ENCODE data around the gene TSPAN13.

The TSPAN13 gene

DNA sequence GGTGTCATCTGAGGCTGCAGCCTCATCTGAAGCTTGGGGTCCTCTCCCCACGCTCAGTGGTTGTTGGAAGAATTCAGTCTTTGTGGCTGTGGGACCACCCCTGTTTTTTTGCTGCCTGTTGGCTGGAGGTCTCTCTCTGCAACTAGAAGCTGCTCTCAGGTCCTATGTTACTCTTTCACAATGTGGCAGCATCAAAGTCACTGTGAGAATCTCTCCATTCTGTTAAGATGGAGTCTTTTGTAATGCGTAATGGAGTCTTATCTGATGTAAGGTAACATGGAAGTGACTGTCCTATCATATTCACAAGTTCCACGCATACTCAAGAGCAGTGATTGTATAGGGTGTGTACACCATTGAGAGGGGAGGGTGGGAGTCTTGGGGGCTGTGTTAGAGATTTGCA, 24.9 kb downstream of the TSPAN13 start:
- DNase-seq, result no peak

DNA sequence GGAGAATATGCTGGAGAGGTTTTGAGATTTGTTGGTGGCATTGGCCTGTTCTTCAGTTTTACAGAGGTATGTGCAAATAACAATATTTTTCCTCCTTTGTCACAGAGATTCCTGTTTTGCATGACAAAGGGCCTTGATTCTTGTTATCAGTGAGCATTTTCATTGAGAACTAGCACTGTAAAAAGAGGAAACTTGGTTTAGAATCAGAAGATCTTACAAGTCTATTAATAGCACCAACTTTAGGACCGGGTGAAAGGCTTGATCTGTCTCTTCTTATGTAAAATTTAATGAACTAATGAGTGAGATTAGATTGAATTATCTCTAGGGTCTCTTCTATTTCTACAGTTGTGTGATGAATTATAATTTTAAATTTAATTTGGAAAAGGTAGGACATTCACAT, 25.5 kb downstream of the TSPAN13 start:
- no peak for DNase-seq

DNA sequence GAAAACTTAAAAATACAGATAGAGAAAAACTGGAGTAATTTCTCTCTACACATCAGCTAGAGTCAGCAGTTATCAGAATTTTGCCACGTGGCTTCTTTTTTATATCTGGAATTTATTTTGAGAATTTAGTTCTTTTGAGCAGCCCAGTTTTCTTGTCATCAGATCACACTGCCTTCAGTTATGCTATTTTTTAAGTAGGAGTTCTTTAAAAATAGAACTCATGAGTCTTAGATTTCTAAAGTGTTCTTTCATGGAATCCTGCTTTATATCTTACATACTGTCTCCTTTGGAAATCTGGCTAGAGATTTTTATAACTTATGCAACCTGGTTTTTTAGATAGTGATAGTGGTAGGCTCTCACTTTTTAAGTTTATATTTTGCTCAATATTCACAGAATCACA, 27.0 kb downstream of the TSPAN13 start:
- DNase-seq, result no peak

DNA sequence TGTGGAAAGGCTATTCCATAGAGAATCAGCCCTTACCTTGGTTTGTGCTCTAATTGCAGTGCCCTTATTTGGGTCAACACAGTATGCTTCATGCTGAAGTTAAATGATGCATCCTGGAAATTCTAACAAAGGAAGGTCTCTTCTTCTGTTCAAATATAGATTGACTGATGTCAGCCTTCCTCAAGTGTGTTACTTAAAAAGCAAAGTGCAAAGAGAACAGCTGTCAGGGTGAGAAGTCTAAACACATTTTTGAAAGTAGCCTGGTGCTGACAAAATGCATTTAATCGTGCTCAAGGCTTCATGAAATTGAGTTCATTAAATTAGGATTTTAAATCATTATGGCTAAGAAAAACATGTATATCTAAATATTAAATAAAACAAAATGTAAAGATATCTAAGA, 31.8 kb downstream of the TSPAN13 start:
- no peak for DNase-seq

DNA sequence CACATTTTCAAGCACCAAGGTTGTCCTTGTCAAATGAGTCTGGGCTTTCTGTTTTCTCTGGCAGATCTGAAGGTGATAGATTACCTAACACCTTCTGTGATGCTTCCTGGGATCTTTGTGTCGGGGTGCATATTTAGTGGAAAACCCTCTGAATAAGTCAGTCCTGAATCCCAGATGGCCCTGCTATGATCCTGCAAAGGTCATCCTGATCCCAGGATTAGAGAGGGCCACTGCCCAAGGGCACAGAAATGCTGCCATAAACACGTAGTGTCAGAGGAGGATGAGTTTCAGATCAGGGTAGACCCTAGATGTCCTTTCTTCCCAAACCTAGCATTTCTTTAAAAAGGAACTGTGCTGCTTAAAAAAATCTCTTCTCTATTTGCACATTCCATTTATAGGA, 32.3 kb downstream of the TSPAN13 start:
- DNase-seq, result no peak

DNA sequence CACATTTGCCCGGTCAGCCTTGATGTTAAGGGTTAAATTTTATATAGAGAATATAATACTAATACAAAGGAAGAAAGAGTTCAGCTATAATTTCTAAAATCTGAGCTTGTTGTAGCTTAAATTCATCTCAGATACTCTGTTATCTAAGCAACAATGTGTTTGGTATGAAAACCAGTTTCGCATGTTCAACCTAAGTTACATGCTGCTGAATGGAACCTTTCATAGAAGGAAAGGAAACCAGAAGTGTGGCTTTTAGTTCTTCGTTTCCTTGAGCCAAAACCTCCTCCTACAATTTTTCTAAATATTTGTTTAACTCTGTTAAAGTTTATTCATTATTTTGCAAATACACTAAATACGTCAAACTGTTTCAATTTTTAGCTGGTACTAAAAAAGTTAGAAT, 32.7 kb downstream of the TSPAN13 start:
- DNase-seq, result no peak

DNA sequence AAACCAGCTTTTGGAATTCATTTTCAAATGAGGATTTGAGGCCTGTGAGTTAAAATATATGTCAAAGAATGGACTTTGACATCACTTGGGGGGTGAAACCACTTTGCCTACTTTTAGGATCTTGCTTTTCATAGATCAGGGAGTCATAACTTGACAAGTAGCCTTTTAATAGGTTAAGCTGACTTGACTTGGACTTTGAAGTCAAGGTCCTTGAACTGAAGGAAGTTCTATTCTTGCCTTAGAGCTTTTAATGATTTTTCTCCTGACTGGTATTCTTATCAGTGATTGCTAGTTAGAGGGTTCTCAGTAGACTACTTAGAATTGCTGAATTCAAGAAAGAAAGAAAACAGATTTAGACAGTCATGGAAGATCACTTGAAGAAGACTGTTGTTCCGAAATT, 33.6 kb downstream of the TSPAN13 start:
- no peak for DNase-seq

DNA sequence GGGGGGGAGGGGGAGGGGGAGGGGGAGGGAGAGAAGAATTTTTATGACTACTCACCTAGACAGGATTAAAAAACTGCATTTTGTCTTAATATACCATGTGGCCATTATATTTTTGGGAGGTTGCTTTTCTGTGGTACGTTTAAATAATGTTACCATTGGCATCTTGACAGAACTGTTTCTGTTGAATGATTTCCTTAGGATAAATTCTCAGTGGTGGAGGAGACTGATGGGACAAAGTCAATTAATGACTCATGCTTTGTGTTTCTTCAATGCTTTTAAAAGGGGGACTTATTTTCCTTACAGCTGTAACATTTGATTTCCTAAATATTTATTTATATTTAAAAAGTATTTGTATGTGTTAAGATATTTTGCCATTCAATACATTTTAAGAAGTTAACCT, 37.5 kb downstream of the TSPAN13 start:
- no peak for DNase-seq

DNA sequence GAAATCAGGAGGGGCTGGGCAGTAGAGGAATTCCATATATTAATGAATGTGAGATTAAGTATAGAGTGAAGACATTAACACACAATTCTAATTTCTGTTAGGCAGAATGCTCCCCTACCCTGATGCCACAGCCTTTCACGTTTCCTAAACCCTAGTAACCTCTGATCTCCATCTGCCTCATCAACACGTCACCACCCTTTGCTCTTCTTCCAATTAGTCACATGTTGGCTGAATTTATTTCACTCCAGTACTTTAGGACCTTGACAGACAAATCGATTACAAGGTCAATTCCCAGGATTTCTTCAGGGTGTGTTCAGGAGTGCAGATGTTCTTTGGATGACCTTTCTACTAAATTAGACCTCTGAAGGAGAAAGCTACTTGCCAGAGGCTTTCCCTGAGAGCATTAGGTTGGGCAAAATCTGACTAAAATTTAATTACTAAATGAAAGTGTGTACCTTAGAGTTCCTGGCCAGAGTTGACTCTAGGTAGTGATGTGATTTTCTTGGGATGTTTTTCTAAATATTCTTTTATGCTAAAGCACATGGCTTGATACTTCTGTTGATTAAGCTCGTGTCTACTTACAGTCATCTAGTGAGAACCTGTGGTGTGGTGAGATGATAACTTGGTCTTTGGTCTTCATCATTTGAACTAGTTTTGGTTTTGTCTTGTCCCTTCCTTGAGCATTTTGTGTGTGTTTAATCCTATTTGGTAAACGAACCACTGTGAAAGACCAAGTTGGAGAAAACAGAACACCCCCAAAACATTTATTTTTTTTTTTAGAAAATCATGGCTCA, 38.5 kb downstream of the TSPAN13 start:
- no peak for DNase-seq

DNA sequence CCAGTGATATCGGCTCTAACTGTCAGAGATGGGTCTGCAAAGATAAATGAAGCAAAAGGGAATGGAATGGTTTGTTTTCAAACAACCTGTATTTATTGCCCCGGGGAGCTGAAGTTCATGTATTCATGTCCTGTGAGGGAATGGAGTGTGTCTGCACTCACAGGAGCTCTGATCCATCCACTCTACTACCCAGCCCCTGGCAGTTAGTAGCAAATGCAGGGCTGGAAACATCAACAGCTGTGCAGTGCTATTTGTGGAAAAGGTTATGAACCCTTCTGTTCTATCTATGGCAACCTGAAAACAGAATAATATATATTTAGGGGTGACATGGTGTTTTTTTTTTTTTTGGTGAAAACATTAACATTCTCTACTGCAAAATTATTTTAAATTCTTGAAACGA, 41.4 kb downstream of the TSPAN13 start:
- DNase-seq, result no peak

DNA sequence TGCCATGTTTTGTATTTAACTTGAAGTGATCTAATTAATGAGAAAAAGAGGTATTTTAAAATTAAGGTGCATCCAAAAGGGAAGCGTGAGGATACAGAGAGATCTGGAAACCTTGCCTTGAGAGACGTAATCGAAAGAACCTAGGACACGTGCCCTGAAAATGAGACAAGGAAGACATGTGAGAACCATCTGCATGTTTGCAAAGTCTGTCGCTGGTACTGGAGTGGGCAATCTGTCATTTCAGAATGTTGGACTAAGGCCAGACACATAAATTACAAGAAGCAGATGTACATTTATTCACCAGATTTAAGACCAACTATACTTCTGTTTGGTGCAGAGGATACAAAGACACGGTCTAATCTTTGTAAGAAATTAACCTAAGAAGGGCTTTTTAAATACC, 42.1 kb downstream of the TSPAN13 start:
- DNase-seq, result no peak

DNA sequence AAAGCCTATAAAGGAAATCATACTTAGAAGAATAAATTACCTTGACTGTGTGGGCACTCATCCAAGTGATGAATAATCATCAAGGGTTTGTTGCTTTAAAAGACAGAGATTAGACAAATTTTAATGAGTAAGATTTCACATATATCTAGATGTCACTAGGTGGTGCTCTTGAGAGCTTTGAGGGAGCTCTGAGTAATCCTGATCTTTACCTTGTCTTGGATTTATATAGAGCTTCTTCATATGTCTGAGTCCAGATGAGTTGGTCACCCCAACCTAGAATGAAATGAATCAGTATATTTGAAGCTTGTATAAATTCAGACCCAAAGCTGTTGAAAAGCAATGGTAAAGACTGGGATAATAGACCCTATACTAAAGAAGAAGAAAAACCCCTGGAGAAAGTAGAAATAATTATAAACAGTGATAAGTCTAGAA, 47.6 kb downstream of the TSPAN13 start:
- peak; percentile 46 for DNase-seq

DNA sequence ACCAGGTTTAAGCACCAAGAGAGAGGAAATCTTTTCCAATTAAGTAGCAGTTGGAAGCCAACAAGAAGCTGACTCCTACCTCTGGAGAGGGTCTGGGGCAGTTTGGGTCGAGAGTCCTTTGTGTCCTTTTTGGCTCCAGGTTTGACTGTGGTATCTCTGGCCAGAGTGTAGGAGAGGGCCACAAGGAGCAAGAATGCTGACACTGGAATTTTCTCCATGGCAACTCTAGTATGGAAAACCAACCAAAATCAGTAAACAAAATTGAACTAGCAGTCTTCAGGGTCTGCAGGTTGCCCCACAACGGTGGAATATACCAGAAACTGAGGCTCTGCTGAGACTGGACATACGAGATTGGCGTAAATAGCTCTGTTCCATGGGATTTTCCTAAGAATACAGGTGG, 48.0 kb downstream of the TSPAN13 start:
- DNase-seq, result no peak

DNA sequence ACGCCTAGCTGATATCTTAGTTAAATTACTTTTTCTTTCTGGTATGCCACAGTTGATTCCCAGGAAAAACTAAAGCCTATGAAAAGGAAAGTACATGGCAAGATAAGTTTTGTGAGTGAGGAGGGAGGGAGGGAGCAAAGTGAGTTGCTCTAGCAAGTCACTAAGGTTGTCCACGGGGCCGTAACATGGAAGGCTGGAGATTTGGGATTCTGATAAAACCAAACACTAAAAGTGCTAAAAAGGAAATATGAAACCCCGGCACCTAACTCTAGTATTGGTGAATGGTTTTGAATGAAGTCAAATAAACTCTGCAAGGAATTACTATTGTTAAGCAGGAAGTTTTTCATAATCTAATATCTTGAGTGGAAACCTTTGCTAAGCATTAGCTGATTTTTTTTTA, 49.6 kb downstream of the TSPAN13 start:
- no peak for DNase-seq

DNA sequence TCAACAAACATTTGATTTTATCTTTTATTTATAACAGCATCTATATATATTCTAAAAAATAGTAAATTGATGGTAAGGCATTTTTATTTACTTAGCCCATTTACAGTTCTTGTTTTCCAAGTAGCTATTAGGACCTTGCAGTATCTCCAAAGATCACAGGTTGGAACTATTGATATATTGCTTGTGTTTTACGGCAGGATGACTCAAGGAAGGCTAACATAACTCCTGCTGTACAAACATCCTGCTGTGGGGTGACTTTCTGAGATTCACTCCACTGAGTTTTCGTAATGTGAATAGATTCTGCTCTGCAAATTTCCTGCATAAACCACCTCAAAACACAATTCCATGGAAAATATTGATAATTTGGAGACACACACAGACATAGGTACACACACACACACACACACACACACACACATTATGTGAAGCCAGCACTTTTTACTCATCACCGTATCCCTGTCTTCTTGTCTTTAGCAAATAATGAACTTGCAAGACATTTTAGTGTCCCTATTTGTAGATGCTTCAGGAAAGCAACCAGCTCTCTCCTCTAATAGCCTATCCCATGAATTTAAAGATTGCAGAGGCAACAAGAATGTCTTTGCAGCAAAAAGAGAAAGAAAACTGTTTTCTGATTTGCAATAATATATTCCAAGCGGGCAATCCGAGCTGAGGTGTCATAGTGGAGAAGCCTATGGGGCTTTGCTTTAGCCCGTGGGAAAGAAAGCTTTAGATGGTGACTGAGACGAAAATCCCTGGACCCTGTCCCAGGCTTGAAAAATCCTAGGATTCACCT, 50.5 kb downstream of the TSPAN13 start:
- DNase-seq, result no peak

DNA sequence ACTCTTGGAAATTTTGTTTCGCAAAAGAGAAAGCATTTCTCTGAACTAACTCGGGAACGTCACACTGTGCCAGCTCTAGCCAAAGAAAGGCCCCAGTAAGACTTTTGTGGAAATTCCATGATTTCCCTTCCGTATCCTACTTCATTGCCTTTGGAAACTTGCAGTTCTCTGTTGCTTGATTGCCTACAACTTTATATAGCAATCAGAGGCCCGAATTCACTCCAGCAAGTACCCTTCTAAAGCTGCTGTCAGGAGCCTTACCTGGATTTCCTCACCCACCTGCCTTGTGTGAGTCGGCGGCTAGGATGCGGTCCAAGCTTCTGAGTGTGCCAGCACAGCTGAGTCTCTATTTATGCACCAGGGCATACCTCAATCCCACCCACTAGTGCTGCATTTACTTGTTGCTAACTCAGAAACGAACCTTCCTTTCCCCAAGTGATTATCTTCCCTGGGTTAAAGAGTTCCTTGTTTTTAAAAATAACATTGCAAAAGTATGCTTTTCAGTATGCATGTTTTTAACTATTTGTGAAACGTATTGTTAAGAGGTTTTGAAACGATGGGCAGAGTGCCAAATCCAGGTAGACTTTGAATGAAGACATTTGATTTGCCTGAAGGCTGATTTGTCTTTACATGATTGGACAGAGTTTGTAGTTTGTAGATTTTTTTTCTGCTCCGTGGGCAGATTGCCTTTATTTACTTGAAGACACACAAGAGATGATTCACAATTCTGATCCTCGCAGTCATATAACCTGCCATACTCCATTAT, 51.3 kb downstream of the TSPAN13 start, which contains the start of gene AGR2:
AGR2 (minus strand) TSS at position 326 of the 766 bp plus-strand sequence. CDS start 3,203 bp downstream, outside the sequence.
- DNase-seq, result no peak

DNA sequence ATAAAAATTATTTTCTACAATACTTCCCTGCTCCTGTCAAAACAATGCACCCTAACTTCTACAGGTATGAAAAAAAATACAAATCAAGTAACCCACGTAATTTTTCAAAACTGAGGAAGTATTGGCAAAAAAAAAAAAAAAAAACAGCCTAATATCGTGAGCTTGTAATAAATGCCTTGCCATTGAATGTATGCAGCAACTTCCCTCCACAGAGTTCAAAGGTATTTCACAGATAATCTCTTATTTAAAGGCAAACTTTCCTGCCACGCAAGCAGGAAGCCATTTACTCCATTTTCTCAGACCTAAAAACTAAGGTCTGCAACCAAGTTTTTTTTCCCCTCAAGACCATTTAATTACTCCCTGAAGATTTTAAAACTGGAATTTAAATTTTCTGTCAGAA, 51.9 kb downstream of the TSPAN13 start:
- DNase-seq, result no peak

DNA sequence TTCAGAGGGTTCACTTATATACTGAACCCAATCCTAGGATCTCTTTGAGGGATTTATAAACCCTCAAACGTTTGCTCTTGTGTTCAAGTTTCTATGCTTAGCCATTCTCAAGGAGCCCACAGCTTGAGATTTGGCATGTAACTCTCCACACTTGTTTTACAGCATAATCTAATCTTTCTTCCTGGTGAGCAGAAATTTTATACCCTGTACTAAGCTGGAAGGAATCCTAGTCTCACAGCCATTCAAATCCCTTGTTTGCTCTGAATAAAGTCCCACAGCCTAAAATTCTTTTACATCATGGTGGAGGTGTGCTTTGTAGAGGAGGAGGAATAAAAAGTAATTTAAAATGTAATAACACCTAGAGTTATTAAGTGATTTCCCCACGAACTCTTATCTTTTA, 56.6 kb downstream of the TSPAN13 start:
- no peak for DNase-seq

DNA sequence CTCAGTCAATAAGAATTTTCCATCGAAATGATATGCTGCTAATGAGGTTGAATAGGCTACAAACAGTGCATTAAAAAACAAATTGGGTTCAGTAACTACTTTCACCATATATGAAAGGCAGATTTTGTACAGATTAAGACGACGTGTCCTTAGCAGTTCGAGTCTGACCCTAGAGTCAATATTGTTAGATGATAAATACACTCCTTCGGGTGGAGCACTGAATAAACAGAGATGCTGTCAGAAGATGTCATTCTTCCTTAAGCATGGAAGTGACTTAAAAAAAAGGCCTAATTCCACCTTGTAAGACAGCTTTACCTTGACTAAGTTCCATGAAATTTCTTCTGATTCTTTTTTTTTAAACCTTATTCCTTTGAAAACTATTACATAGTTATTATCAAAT, 57.0 kb downstream of the TSPAN13 start:
- no peak for DNase-seq

DNA sequence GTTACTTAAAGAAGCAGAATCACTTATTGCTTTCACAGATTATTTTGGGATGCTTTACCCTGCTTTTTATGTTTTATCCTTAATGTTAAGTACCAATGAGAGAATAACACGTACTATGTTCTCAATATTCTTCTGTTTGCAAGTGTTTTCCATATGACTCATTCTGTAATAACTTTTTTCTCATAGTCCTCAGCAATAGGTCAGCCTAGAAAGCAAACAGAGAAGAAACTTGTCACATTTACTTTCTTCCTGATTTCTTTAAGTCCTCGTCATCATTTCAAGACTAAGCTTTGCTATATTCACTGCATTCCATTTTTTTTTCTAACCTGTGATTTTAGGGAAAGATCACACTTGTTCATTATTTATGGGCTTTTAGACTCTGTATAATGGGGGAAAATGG, 58.0 kb downstream of the TSPAN13 start:
- DNase-seq, result peak; percentile 40

DNA sequence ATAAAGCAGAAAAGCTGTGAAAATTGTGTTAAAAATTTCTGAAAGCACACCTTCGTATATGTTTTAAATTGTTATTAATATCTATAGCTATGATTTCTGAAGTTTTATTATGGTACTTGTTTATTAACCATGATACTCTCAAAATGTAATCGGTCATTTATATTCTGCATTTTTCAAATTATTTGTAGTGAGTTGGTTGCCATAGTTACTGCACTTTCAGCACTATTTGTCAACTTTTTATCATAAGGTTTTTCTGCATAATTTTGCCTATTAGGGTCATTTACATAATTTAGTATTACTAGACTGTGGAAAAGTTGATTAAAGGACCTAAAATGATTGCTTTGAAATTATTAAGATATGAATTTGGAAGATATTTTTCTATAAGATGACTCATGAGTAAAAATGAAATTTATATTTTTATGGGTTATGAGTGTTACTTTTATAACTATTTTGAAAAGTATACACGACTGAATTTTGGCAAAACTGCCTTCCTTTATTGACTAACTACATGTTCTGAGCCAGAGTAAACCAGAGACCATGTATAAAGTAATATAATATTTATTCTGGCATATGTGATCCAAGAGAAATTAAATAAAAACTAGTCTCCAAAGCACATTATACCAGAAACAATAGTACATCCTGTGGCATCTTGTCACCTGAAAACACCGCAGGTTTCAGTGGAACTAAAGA, 59.1 kb downstream of the TSPAN13 start:
- DNase-seq, result no peak

DNA sequence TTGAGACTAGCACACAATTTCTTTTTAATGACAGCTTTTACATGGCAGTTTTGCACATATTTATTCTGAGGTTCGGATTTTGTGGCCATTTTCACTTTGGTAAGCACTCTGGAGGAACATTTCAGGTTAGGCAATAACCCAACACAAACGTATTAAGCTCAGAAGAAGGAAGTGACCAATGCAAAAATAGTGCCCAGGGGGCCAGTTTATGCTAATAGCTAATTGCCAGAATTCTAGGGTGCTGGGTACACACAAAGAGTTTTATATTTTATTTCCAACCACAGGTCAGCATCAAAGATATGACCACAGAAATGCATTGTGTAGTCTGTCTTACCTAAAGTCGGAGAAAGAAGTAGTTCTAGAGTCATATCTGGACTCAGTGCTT, 59.7 kb downstream of the TSPAN13 start:
- DNase-seq, result no peak

DNA sequence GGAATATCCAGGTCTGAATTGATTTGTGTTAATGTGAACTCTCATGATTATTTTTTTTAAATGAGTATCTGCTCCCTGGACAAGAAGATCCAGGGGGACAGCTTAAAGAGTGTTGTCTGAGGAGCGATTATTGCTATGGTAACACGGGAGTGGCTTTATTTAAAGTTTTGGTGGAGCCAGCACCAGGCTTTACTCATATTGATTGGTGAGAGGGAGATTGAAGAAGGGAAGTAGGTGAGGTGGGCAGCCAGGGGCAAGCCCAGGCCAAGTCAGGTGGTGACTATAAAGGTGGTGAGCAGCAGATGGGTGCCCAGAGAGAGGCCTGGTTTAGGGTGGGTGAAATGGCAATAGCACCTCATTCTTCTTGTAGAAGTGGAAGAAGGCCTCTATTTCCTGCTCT, 61.4 kb downstream of the TSPAN13 start:
- no peak for DNase-seq

Measured in amniotic stem cell (primary cell).